T-cell (primary cell): Measurements from ENCODE around the gene METTL26. TPM values are rescaled to one million over a fixed set of nuclear protein-coding genes. Genes with fewer than 3 reads are reported as not detected.

Experiments
- ATAC-seq, 4 experiments: fragments of 200-7000 bp in 3 of 4; fragments of 150-1000 bp in 1 of 4; cut with Tn5 transposase; replicated peaks in 1 of 4; 1 replicate in 3 of 4; 2 replicates in 1 of 4; pipeline ENCODE4 v1.10.0; 2021; ENCODE audit warnings: moderate library complexity in 3 of 4, mild to moderate bottlenecking in 2 of 4, moderate number of reproducible peaks in 1 of 4
- CTCF ChIA-PET, 2 donors: fragments of 300-600 bp; sonication (Branson Sonifier 250); formaldehyde crosslinking; loops; one replicate each; lab custom pipeline; 2022; ENCODE audit warnings: antibody characterized with exemption in 2 of 2; lab: Charles Lee
- POLR2A ChIA-PET, 2 donors: fragments of 300-600 bp; sonication (Branson Sonifier 250); formaldehyde crosslinking; loops; one replicate each; lab custom pipeline; 2022; ENCODE audit warnings: antibody characterized with exemption in 2 of 2; lab: Charles Lee
- DNase-seq, 35 experiments: peaks; one replicate each; pipeline versions ENCODE4 v3.0.0 to v3.0.0-alpha.2; 2013 to 2023
- H3K27ac ChIP-seq: one replicate; pipeline ENCODE4 v1.5.1; 2013; ENCODE audit warnings: low read length
- H3K27me3 ChIP-seq, 2 experiments: replicated peaks in 1 of 2; 1 replicate in 1 of 2; 2 replicates in 1 of 2; pipeline versions ENCODE4 v1.6.1 to v1.7.0; 2013; ENCODE audit warnings: low read length in 1 of 2, mixed read lengths in 1 of 2; ENCODE audit not compliant: control insufficient read depth in 2 of 2, insufficient read depth in 2 of 2; ENCODE audit errors: extremely low read depth in 1 of 2
- H3K36me3 ChIP-seq, 2 donors: 1 replicate in 1 of 2; 2 replicates in 1 of 2; pipeline versions ENCODE4 v1.6.1 to v1.7.0; 2013; ENCODE audit warnings: low read length in 1 of 2; ENCODE audit not compliant: control insufficient read depth in 2 of 2, insufficient read depth in 1 of 2; ENCODE audit errors: extremely low read depth in 1 of 2
- H3K4me1 ChIP-seq, 2 experiments: 1 replicate in 1 of 2; 2 replicates in 1 of 2; pipeline versions ENCODE4 v1.6.1 to v1.7.0; 2013; ENCODE audit warnings: low read length in 2 of 2, mixed read lengths in 1 of 2; ENCODE audit not compliant: insufficient read depth in 2 of 2, control insufficient read depth in 1 of 2; ENCODE audit errors: extremely low read depth in 1 of 2
- H3K4me3 ChIP-seq, 2 donors: 1 replicate in 1 of 2; 2 replicates in 1 of 2; pipeline versions ENCODE4 v1.5.1 to v1.7.0; 2013; ENCODE audit warnings: mild to moderate bottlenecking in 2 of 2, low read length in 1 of 2, moderate library complexity in 1 of 2; ENCODE audit not compliant: control insufficient read depth in 1 of 2; ENCODE audit errors: extremely low read depth in 1 of 2
- H3K9me3 ChIP-seq: 2 replicates; pipeline ENCODE4 v1.7.0; 2013
- H3K27ac Mint-ChIP-seq, 2 donors: one replicate each; pipeline ENCODE4 v1.8.0; 2020 to 2021; ENCODE audit warnings: mild to moderate bottlenecking in 2 of 2, mixed read lengths in 2 of 2
- H3K27me3 Mint-ChIP-seq, 2 donors: one replicate each; pipeline ENCODE4 v1.8.0; 2021 to 2022; ENCODE audit warnings: mixed read lengths in 2 of 2
- H3K36me3 Mint-ChIP-seq: one replicate; pipeline ENCODE4 v1.8.0; 2021; ENCODE audit warnings: mixed read lengths
- H3K4me1 Mint-ChIP-seq, 3 donors: one replicate each; pipeline ENCODE4 v1.8.0; 2020 to 2022; ENCODE audit warnings: mixed read lengths in 3 of 3, mild to moderate bottlenecking in 1 of 3
- H3K4me3 Mint-ChIP-seq, 3 donors: one replicate each; pipeline ENCODE4 v1.8.0; 2020 to 2022; ENCODE audit warnings: mild to moderate bottlenecking in 3 of 3, mixed read lengths in 3 of 3, moderate library complexity in 3 of 3
- H3K9me3 Mint-ChIP-seq, 3 donors: one replicate each; pipeline ENCODE4 v1.8.0; 2020 to 2022; ENCODE audit warnings: mixed read lengths in 3 of 3
- WGBS: methylation state at CpG from one replicate; pipeline ENCODE4 v1.1.5; 2013; ENCODE audit warnings: missing lambda C conversion rate; ENCODE audit not compliant: insufficient coverage; 5-methylcytosine and 5-hydroxymethylcytosine counted together
- total RNA-seq, 35 experiments: library from RNA in 6 of 35; stranded (reverse) in 6 of 35; fragments of 120-200 nt in 1 of 35; gene quantifications; one replicate each; pipeline versions ENCODE4 v1.2.1 to v1.2.4 and lab custom pipeline; 2013 to 2026

The METTL26 gene
- total RNA-seq, 5 donors from 2014 or later (not counting 1 experiment from before 2014, with no cell fraction given): 42.1 to 94.0 (median 87.2) TPM

DNA sequence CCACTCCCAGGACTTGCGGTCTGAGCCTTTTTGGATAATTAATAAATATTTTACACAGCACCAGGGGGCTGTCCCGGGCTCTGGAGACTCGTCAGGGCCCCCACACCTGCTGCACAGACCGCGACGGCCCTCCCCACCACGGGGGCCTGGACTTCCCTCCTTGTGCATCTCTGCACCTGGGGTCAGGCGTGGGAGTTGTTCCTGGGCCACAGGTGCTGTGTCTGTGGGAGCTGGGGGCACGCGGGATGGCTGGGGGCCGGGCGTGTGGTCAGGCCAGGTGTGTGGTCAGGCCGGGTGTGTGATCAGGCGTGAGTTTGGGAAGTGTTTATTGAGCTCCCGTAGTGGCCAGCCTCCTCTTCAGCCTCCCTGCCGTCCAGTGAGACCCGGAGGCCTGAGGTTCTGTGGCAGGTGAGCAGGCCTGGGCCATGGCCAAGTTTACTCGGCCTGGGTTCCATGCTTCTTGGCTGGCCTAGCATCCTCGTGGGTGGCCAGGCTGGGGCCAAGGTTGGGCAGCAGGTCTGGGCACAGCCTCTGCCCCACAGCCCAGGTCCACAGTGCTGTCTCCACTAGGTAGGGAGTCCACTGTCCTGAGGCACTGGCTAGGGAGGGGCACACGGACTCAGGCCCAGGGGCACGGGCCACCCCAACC, 42.2 kb upstream of the METTL26 start:
- ATAC-seq: no peak
- DNase-seq: no peak
- Mint-ChIP-seq H3K27me3 (peaks cover 0 to 6% of the 10 kb centered on the region in 2 donors), H3K4me3 (peak overlapping the region in 1 of 3 donors; percentile 77), H3K27ac (no peak overlapping the region), H3K36me3 (peaks cover 4% of the 10 kb centered on the region), H3K9me3 (no peaks in the 10 kb centered on the region), H3K4me1 (peaks cover 12 to 41% (median 40%) of the 10 kb centered on the region in 3 donors)
- WGBS: 83% methylated on average over 10 of the region's 21 CpGs
- Histone ChIP-seq H3K4me1 (peaks cover 0 to 69% of the 10 kb centered on the region in 2 experiments), H3K4me3 (no peak overlapping the region), H3K27me3 (peaks cover 0 to 25% of the 10 kb centered on the region in 2 experiments), H3K27ac (no peak overlapping the region), H3K9me3 (no peaks in the 10 kb centered on the region), H3K36me3 (peaks cover 7 to 20% of the 10 kb centered on the region in 2 donors)
- ChIA-PET POLR2A (interaction anchor here in 1 of 2 donors (0.6 kb wide), 1 partner anchor 293 kb away, joined by 4 read pairs; no protein-coding TSS in a partner anchor), CTCF (no interaction called here)

DNA sequence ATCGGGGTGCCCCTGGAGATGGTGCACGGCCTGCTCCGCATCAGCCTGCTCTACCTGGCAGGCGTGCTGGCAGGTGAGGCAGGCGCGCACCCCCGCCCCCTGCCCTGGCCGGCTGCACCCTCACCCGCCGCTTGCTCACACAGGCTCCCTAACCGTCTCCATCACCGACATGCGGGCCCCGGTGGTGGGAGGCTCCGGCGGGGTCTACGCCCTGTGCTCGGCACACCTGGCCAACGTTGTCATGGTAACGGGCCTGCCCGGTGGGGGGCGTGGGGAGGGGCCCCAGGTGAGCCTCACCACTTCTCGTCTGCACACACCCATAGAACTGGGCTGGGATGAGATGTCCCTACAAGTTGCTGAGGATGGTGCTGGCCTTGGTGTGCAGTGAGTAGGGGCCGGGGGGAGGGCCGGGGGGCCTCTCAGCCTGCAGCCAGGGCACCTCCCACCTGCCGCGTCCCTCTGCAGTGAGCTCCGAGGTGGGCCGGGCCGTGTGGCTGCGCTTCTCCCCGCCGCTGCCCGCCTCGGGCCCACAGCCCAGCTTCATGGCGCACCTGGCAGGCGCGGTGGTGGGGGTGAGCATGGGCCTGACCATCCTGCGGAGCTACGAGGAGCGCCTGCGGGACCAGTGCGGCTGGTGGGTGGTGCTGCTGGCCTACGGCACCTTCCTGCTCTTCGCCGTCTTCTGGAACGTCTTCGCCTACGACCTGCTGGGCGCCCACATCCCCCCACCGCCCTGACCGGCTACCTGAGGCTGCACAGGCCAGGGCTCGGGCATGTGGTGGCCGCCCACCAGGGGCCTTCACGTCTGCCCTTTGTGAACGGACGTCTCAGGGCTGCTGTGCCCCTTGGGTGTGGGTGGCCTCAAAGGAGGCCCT, 41.4 kb upstream of the METTL26 start:
- no peak for ATAC-seq
- Histone ChIP-seq H3K36me3 (peaks cover 14 to 16% of the 10 kb centered on the region in 2 donors), H3K4me1 (peaks cover 0 to 61% of the 10 kb centered on the region in 2 experiments), H3K4me3 (no peak overlapping the region), H3K27ac (no peak overlapping the region), H3K9me3 (no peaks in the 10 kb centered on the region), H3K27me3 (peaks cover 0 to 25% of the 10 kb centered on the region in 2 experiments)
- Mint-ChIP-seq H3K9me3 (no peaks in the 10 kb centered on the region), H3K4me3 (peak overlapping the region in 1 of 3 donors; percentile 45), H3K4me1 (peaks cover 11 to 35% (median 35%) of the 10 kb centered on the region in 3 donors), H3K27me3 (peaks cover 0 to 6% of the 10 kb centered on the region in 2 donors), H3K27ac (no peak overlapping the region), H3K36me3 (peaks cover 7% of the 10 kb centered on the region)
- ChIA-PET CTCF (no interaction called here), POLR2A (no interaction called here)
- WGBS: 79% methylated on average over 43 of the region's 57 CpGs
- DNase-seq: no peak

DNA sequence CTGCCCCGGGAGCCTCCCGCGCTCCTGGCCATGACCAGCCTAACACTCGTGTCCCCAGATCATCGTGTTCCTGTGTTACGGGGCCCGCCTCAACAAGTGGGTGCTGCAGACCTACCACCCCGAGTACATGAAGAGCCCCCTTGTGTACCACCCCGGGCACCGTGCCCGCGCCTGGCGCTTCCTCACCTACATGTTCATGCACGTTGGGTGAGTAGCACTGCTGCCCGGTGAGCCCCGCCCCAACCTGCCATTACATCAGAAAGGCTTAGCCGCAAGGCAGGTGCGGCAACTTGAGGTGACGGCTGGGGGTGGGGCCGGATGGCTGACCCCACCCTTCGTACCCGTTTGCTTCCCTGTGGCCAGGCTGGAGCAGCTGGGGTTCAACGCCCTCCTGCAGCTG, 40.8 kb upstream of the METTL26 start:
- DNase-seq: peak in 8 of 35 experiments; percentile 27 to 48 (median 38)
- Mint-ChIP-seq H3K27me3 (peaks cover 0 to 6% of the 10 kb centered on the region in 2 donors), H3K36me3 (peaks cover 4% of the 10 kb centered on the region), H3K4me1 (peaks cover 7 to 31% (median 30%) of the 10 kb centered on the region in 3 donors), H3K27ac (no peak overlapping the region), H3K4me3 (peak overlapping the region in 2 of 3 donors; percentile 6 to 45), H3K9me3 (no peaks in the 10 kb centered on the region)
- ChIA-PET POLR2A (no interaction called here), CTCF (no interaction called here)
- Histone ChIP-seq H3K36me3 (peaks cover 12 to 16% of the 10 kb centered on the region in 2 donors), H3K9me3 (no peaks in the 10 kb centered on the region), H3K27me3 (peaks cover 0 to 25% of the 10 kb centered on the region in 2 experiments), H3K4me3 (no peak overlapping the region), H3K4me1 (peaks cover 0 to 56% of the 10 kb centered on the region in 2 experiments), H3K27ac (no peak overlapping the region)
- ATAC-seq: no peak
- WGBS: 80% methylated on average over 23 of the region's 23 CpGs

DNA sequence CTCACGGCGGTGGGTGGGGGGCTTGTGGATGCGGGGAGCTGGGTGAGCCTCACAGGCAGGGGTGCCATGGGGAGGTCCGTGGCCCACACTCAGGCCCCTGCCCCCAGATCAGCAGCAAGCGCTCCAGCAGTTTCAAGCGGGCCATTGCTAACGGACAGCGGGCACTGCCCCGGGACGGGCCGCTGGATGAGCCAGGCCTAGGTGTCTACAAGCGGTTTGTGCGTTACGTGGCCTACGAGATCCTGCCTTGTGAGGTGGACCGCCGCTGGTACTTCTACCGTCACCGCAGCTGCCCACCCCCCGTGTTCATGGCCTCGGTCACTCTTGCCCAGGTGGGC, 40.4 kb upstream of the METTL26 start:
- Histone ChIP-seq H3K4me3 (no peak overlapping the region), H3K36me3 (peaks cover 9 to 15% of the 10 kb centered on the region in 2 donors), H3K9me3 (no peaks in the 10 kb centered on the region), H3K27me3 (peaks cover 0 to 25% of the 10 kb centered on the region in 2 experiments), H3K27ac (no peak overlapping the region), H3K4me1 (peaks cover 0 to 52% of the 10 kb centered on the region in 2 experiments)
- H3K27me3 Mint-ChIP-seq: peaks cover 0 to 6% of the 10 kb centered on the region in 2 donors
- H3K9me3 Mint-ChIP-seq: no peaks in the 10 kb centered on the region
- ChIA-PET POLR2A (interaction anchor here in 1 of 2 donors (0.6 kb wide), 1 partner anchor 19 kb away, joined by 6 read pairs; no protein-coding TSS in a partner anchor), CTCF (no interaction called here)
- peak overlapping the region in 1 of 3 donors; percentile 45 for H3K4me3 Mint-ChIP-seq
- 94% methylated on average over 21 of the region's 21 CpGs for WGBS
- ATAC-seq (no peak), DNase-seq (no peak)
- H3K36me3 Mint-ChIP-seq: peaks cover 4% of the 10 kb centered on the region
- H3K27ac Mint-ChIP-seq: no peak overlapping the region
- H3K4me1 Mint-ChIP-seq: peaks cover 7 to 27% (median 26%) of the 10 kb centered on the region in 3 donors

DNA sequence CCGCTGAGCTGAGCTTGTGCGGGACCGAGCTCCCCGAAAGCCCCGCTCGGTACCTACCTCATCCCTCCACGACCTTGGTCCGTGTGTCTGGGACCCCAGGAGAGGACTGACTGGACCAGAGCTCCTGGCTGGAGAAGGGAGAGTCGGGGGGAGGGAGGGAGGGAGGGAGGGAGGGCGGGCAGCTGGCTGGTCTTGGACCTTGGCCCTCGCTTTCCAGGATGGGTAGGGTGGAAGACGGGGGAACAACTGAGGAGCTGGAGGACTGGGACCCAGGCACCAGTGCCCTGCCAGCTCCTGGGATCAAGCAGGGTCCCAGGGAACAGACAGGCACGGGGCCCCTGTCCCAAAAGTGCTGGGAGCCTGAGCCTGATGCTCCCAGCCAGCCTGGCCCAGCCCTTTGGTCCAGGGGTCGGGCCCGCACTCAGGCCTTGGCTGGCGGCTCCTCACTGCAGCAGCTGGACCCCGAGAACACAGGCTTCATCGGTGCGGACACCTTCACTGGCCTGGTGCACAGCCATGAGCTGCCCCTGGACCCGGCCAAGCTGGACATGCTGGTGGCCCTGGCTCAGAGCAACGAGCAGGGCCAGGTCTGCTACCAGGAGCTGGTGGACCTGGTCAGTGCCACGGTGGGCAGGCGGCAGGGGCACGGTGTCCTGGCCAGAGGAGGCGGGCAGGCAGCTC, 39.9 kb upstream of the METTL26 start:
- Histone ChIP-seq H3K9me3 (no peaks in the 10 kb centered on the region), H3K27me3 (peaks cover 0 to 25% of the 10 kb centered on the region in 2 experiments), H3K27ac (no peak overlapping the region), H3K36me3 (peaks cover 10 to 18% of the 10 kb centered on the region in 2 donors), H3K4me1 (peaks cover 0 to 47% of the 10 kb centered on the region in 2 experiments), H3K4me3 (peak overlapping the region in 1 of 2 donors; percentile 23)
- H3K36me3 Mint-ChIP-seq: peaks cover 6% of the 10 kb centered on the region
- H3K27ac Mint-ChIP-seq: no peak overlapping the region
- peaks cover 7 to 22% (median 21%) of the 10 kb centered on the region in 3 donors for H3K4me1 Mint-ChIP-seq
- CTCF ChIA-PET: no interaction called here
- no peaks in the 10 kb centered on the region for H3K9me3 Mint-ChIP-seq
- POLR2A ChIA-PET: interaction anchor here (0.6 kb wide), 2 partner anchors 19 to 1544 kb away, joined by 6 to 8 read pairs; no protein-coding TSS in a partner anchor
- DNase-seq (no peak), ATAC-seq (no peak)
- no peak overlapping the region for H3K4me3 Mint-ChIP-seq
- H3K27me3 Mint-ChIP-seq: peaks cover 0 to 6% of the 10 kb centered on the region in 2 donors
- 88% methylated on average over 14 of the region's 25 CpGs for WGBS
